ENCODE results near the gene WHAMM.

Gene WHAMM

GRCh38 chr15:82767163-82767829 is 42.1 kb upstream of the WHAMM start:
- no peak for TF ChIP-seq CTCF (IDR thresholded peaks at IDR 0.05; ENCODE audit: unreplicated experiment in 3 of 3)
- Mint-ChIP-seq H3K9me3 (no peaks in the 10 kb centered on the region), H3K4me3 (no peak overlapping the region), H3K27ac (no peak overlapping the region), H3K36me3 (ENCODE audit: low read depth) (peaks cover 20% of the 10 kb centered on the region), H3K4me1 (peaks cover 6% of the 10 kb centered on the region), H3K27me3 (ENCODE audit: low read depth) (no peaks in the 10 kb centered on the region)

GRCh38 chr15:82768414-82769054 is 40.9 kb upstream of the WHAMM start:
- Mint-ChIP-seq H3K27me3 (ENCODE audit: low read depth) (no peaks in the 10 kb centered on the region), H3K36me3 (ENCODE audit: low read depth) (peaks cover 18% of the 10 kb centered on the region), H3K27ac (no peak overlapping the region), H3K4me3 (no peak overlapping the region), H3K4me1 (peaks cover 4% of the 10 kb centered on the region), H3K9me3 (no peaks in the 10 kb centered on the region)
- no peak for TF ChIP-seq CTCF (IDR thresholded peaks at IDR 0.05; ENCODE audit: unreplicated experiment in 3 of 3)

- no peaks in the 10 kb centered on the region for H3K27me3 Mint-ChIP-seq (ENCODE audit: low read depth)
Observed at GRCh38 chr15:82771789-82772607, 37.4 kb upstream of the WHAMM start.

GRCh38 chr15:82774496-82774895 is 34.9 kb upstream of the WHAMM start:
- Mint-ChIP-seq H3K4me3 (no peak overlapping the region), H3K9me3 (no peaks in the 10 kb centered on the region), H3K36me3 (ENCODE audit: low read depth) (peaks cover 4% of the 10 kb centered on the region), H3K27ac (no peak overlapping the region), H3K4me1 (no peaks in the 10 kb centered on the region), H3K27me3 (ENCODE audit: low read depth) (no peaks in the 10 kb centered on the region)
- TF ChIP-seq CTCF (IDR thresholded peaks at IDR 0.05; ENCODE audit: unreplicated experiment in 3 of 3) = no peak

More at GRCh38 chr15:82771789-82772607, 37.4 kb upstream of the WHAMM start:
- no peak for TF ChIP-seq CTCF (IDR thresholded peaks at IDR 0.05; ENCODE audit: unreplicated experiment in 3 of 3)
- Mint-ChIP-seq H3K36me3 (ENCODE audit: low read depth) (peaks cover 13% of the 10 kb centered on the region), H3K9me3 (no peaks in the 10 kb centered on the region), H3K4me3 (no peak overlapping the region), H3K4me1 (no peaks in the 10 kb centered on the region), H3K27ac (no peak overlapping the region)

GRCh38 chr15:82778755-82779154 is 30.7 kb upstream of the WHAMM start:
- no peak overlapping the region for H3K27ac Mint-ChIP-seq
- H3K27me3 Mint-ChIP-seq (ENCODE audit: low read depth) = no peaks in the 10 kb centered on the region
- no peak for TF ChIP-seq CTCF (IDR thresholded peaks at IDR 0.05; ENCODE audit: unreplicated experiment in 3 of 3)
- H3K4me1 Mint-ChIP-seq = no peaks in the 10 kb centered on the region
- H3K4me3 Mint-ChIP-seq = no peak overlapping the region
- H3K9me3 Mint-ChIP-seq = no peaks in the 10 kb centered on the region
- no peaks in the 10 kb centered on the region for H3K36me3 Mint-ChIP-seq (ENCODE audit: low read depth)
